ENCODE measurements around the gene DPH5. TPM values are rescaled to one million over a fixed set of nuclear protein-coding genes. Genes with fewer than 3 reads are reported as not detected.
"Not testable (repeated sequence)": the region's sequence is repeated elsewhere in the genome, so short reads cannot be mapped to it uniquely, and the experiment has no call there.

DPH5 gene
- 28.5 and 40.1 TPM in 2 replicates for total RNA-seq (2014; rRNA removed; shearing (Covaris generic))
- polyA plus RNA-seq (2015; cell fraction: cytosol; rRNA removed), result 57.3 and 66.0 TPM in 2 replicates
- polyA plus RNA-seq (2015; cell fraction: nucleus; rRNA removed), result 37.0 and 44.5 TPM in 2 replicates

GRCh38 chr1:101025657-101026429, at the start of gene DPH5:
TSS of gene DPH5 (minus strand) at chr1:101025784. CDS start at chr1:101025443, 341 bp downstream.
- DNase-seq (ENCODE audit: low read depth), result peak; percentile 86

- no peak for DNase-seq (ENCODE audit: low read depth)
Measured at GRCh38 chr1:101073836-101074235, 48.3 kb upstream of the DPH5 start.

GRCh38 chr1:101071470-101071891, 45.9 kb upstream of the DPH5 start:
- no peak for DNase-seq (ENCODE audit: low read depth)

- DNase-seq (ENCODE audit: low read depth), result no peak
Measured at GRCh38 chr1:101069158-101069557, 43.6 kb upstream of the DPH5 start.

- not testable (repeated sequence) for DNase-seq (ENCODE audit: low read depth)
Measured at GRCh38 chr1:101066937-101067335, 41.4 kb upstream of the DPH5 start.

- DNase-seq (ENCODE audit: low read depth), result no peak
Measured at GRCh38 chr1:101066260-101066936, 40.8 kb upstream of the DPH5 start.

GRCh38 chr1:101065575-101065974, 40.0 kb upstream of the DPH5 start:
- DNase-seq (ENCODE audit: low read depth), result no peak

GRCh38 chr1:101064697-101065096, 39.1 kb upstream of the DPH5 start:
- no peak for DNase-seq (ENCODE audit: low read depth)

GRCh38 chr1:101060992-101061391, 35.4 kb upstream of the DPH5 start:
- no peak for DNase-seq (ENCODE audit: low read depth)

GRCh38 chr1:101059945-101060542, 34.5 kb upstream of the DPH5 start:
- no peak for DNase-seq (ENCODE audit: low read depth)

GRCh38 chr1:101055623-101056022, 30.0 kb upstream of the DPH5 start:
- DNase-seq (ENCODE audit: low read depth), result no peak

- no peak for DNase-seq (ENCODE audit: low read depth)
Measured at GRCh38 chr1:101051688-101052638, 26.4 kb upstream of the DPH5 start.

GRCh38 chr1:101050869-101051268, 25.3 kb upstream of the DPH5 start:
- no peak for DNase-seq (ENCODE audit: low read depth)

GRCh38 chr1:101044749-101045148, 19.2 kb upstream of the DPH5 start:
- no peak for DNase-seq (ENCODE audit: low read depth)

GRCh38 chr1:101044259-101044658, 18.7 kb upstream of the DPH5 start:
- DNase-seq (ENCODE audit: low read depth), result no peak

- peak; percentile 30 for DNase-seq (ENCODE audit: low read depth)
Measured at GRCh38 chr1:101043776-101044175, 18.2 kb upstream of the DPH5 start.

GRCh38 chr1:101041300-101041699, 15.7 kb upstream of the DPH5 start:
- DNase-seq (ENCODE audit: low read depth), result no peak

GRCh38 chr1:101040666-101041065, 15.1 kb upstream of the DPH5 start:
- DNase-seq (ENCODE audit: low read depth), result no peak

GRCh38 chr1:101039245-101039644, 13.7 kb upstream of the DPH5 start:
- no peak for DNase-seq (ENCODE audit: low read depth)

GRCh38 chr1:101037316-101037715, 11.7 kb upstream of the DPH5 start:
- DNase-seq (ENCODE audit: low read depth), result no peak

GRCh38 chr1:101033017-101033416, 7.4 kb upstream of the DPH5 start:
- DNase-seq (ENCODE audit: low read depth), result no peak

Measured in HT1080 (cell line).